Upper lobe of left lung (tissue), 6 donors: ENCODE measurements around the gene LEPR. TPM values are rescaled to one million over a fixed set of nuclear protein-coding genes. Genes with fewer than 3 reads are reported as not detected.

Experiments used
- ATAC-seq, 2 donors: fragments of 200-7000 bp; cut with Tn5 transposase; one replicate each; pipeline ENCODE4 v1.9.1; 2022; ENCODE audit warnings: mild to moderate bottlenecking in 2 of 2, moderate library complexity in 2 of 2; ENCODE audit not compliant: low FRiP score in 2 of 2
- DNase-seq, 2 donors: peaks; one replicate each; pipeline ENCODE4 v3.0.0-alpha.2; 2019 to 2020
- H3K27ac ChIP-seq, 4 donors: fragments of 200-600 bp; sonication (generic); one replicate each; pipeline ENCODE4 v1.5.1; 2016 to 2019
- H3K27me3 ChIP-seq, 4 donors: fragments of 200-600 bp; sonication (generic); one replicate each; pipeline ENCODE4 v1.5.1; 2017 to 2019
- H3K36me3 ChIP-seq, 4 donors: fragments of 200-600 bp; sonication (generic); one replicate each; pipeline ENCODE4 v1.5.1; 2016 to 2019
- H3K4me1 ChIP-seq, 4 donors: fragments of 200-600 bp; sonication (generic); one replicate each; pipeline ENCODE4 v1.5.1; 2018 to 2019
- H3K4me3 ChIP-seq, 4 donors: fragments of 200-600 bp; sonication (generic); one replicate each; pipeline ENCODE4 v1.5.1; 2017 to 2019; ENCODE audit warnings: mild to moderate bottlenecking in 2 of 4, moderate library complexity in 1 of 4
- H3K9me3 ChIP-seq, 4 donors: fragments of 200-600 bp; sonication (generic); one replicate each; pipeline ENCODE4 v1.5.1; 2018 to 2019
- EP300 ChIP-seq, 4 donors: sonication (generic); formaldehyde crosslinking; IDR thresholded peaks; one replicate each; pipeline ENCODE4 v1.5.1; 2017; ENCODE audit warnings: antibody characterized with exemption in 4 of 4, control low read depth in 2 of 4
- POLR2A ChIP-seq, 4 donors: fragments of 450-650 bp; IDR thresholded peaks; one replicate each; pipeline ENCODE4 v1.5.1; 2016 to 2017; ENCODE audit warnings: antibody characterized with exemption in 4 of 4, mild to moderate bottlenecking in 2 of 4
- POLR2AphosphoS5 ChIP-seq, 2 donors: sonication (generic); formaldehyde crosslinking; IDR thresholded peaks; one replicate each; pipeline ENCODE4 v1.5.1; 2017; ENCODE audit warnings: antibody characterized with exemption in 2 of 2
- WGBS, 2 donors: methylation state at CpG; one replicate each; pipeline ENCODE4 v1.1.5; 2017 to 2018; 5-methylcytosine and 5-hydroxymethylcytosine counted together
- total RNA-seq, 6 donors: library from RNA; depleted of rRNA in 4 of 6; stranded (reverse); fragments of >200 nt in 4 of 6; gene quantifications; one replicate each; pipeline versions ENCODE4 v1.1.0 to v1.2.1, GENCODE V29; 2016 to 2021
- TF ChIP-seq, protein P1 (sequence below), 6 experiments: fragments of 450-650 bp in 4 of 6; fragments of 200-600 bp in 2 of 6; sonication (generic) in 2 of 6; IDR thresholded peaks; one replicate each; pipeline ENCODE4 v1.5.1; 2016 to 2019; ENCODE audit warnings: antibody characterized with exemption in 6 of 6
- donor health status: DM: no; HTN: no; CAD: no; lungs with moderate emphysema.
- donor health status: DM: no; HTN: yes; CAD: no; lungs with severe emphysema.

The LEPR gene
- total RNA-seq, 6 donors from 2014 or later = 12.8 to 37.3 (median 22.9) TPM

DNA sequence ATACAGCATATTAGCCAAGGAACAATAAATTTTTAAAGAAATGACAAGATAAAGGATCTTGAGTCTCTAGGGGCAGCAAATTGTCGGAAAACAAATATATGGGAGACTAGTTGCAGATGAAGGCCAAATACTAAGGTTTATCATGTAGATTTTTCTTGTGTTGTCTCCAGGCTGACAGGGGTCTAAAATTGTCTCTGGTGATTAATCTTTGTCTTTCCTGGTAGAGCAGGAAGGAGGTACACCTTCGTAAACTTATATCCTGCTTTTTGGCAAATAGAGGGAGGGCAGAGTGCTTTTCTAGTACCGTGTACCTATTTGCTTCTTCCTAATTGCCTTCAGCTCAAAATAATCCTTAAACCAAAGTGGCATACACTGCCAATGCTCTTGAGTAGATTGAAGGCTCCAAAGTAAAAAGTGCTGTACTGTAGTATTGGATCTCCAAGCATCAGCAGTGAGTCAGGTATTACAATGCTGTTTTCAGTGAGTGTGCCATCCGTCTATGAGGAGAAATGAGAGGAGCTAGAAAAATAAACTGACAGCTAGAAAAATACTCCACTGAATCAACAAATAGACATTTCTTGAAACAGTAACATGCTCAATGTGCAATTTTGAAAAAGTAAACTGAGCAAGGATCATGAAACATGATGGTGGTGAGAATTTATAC is 1.8 kb upstream of the LEPR start:
- TF ChIP-seq POLR2A (IDR thresholded peaks at IDR 0.05) (no peak), POLR2AphosphoS5 (IDR thresholded peaks at IDR 0.05) (no peak)
- TF ChIP-seq, protein P1, sequence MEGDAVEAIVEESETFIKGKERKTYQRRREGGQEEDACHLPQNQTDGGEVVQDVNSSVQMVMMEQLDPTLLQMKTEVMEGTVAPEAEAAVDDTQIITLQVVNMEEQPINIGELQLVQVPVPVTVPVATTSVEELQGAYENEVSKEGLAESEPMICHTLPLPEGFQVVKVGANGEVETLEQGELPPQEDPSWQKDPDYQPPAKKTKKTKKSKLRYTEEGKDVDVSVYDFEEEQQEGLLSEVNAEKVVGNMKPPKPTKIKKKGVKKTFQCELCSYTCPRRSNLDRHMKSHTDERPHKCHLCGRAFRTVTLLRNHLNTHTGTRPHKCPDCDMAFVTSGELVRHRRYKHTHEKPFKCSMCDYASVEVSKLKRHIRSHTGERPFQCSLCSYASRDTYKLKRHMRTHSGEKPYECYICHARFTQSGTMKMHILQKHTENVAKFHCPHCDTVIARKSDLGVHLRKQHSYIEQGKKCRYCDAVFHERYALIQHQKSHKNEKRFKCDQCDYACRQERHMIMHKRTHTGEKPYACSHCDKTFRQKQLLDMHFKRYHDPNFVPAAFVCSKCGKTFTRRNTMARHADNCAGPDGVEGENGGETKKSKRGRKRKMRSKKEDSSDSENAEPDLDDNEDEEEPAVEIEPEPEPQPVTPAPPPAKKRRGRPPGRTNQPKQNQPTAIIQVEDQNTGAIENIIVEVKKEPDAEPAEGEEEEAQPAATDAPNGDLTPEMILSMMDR (IDR thresholded peaks at IDR 0.05) = no peak
- 82 to 84% methylated on average over 4 of the region's 4 CpGs for WGBS, 2 donors
- ATAC-seq = no peak
- H3K27me3 ChIP-seq = no peaks in the 10 kb centered on the region
- H3K4me1 ChIP-seq = peaks cover 15 to 32% (median 25%) of the 10 kb centered on the region in 4 donors
- H3K9me3 ChIP-seq = no peaks in the 10 kb centered on the region
- H3K4me3 ChIP-seq = no peak overlapping the region
- no peaks in the 10 kb centered on the region for H3K36me3 ChIP-seq
- peak overlapping the region in 2 of 4 donors; percentile 84 to 98 for H3K27ac ChIP-seq
- no peak for DNase-seq

DNA sequence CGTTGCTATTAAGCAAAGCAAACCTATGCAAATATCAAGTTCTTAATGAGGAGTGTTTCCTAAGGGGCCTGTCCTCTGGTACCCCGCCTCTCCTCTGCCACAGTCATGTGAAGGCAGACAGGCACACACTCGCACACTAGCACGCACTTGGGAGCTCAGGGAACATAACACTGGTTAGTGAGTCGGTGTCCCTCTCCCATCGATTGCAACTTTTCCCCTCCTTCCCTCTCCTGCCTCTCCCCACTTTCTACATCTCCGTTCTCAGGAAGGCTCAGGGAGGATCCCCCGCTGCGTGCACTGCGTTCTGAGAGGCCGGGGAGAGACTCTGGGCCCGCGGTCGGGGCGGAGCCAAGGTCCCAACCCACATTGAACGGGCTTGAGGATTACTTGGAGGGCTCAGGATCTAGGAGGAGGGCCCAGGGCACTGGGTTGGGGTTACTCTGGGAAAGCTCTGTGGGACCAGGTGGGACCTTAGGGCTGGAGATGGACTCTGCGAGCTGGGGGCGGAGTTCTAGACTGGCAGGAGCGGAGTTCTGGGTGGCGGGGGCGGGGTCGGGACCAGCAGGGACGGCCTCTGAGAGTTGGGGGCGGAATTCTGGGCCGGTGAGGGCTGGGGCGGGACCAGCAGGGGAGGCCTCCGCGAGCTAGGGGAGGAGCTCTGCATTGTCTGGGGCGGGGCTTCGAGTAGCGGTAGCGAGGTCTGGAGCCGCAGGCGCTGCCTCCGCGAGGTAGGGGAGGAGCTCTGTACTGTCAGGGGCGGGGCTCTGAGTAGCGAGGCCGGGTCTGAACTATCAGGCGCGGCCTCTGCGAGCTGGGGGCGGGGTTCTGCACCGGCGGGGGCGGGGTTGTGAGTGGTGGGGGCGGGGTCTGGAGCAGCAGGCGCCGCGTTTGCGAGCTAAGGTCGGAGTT is 533 bp upstream of the LEPR start:
- TF ChIP-seq POLR2A (IDR thresholded peaks at IDR 0.05) (peak in 3 of 4 donors; percentile 22 to 64 (median 48)), POLR2AphosphoS5 (IDR thresholded peaks at IDR 0.05) (peak; percentile 19 to 49)
- TF ChIP-seq, protein P1 (IDR thresholded peaks at IDR 0.05) = no peak
- 2% methylated on average over 24 to 32 of the region's 52 CpGs for WGBS, 2 donors
- DNase-seq = peak in 1 of 2 donors; percentile 99
- Histone ChIP-seq H3K4me3 (peak overlapping the region; percentile 8 to 78 (median 65)), H3K27me3 (no peaks in the 10 kb centered on the region), H3K9me3 (no peaks in the 10 kb centered on the region), H3K27ac (peak overlapping the region; percentile 90 to 99 (median 98)), H3K4me1 (peaks cover 15 to 40% (median 36%) of the 10 kb centered on the region in 4 donors), H3K36me3 (peaks cover 0 to under 1% (median 0%) of the 10 kb centered on the region in 4 donors)
- ATAC-seq = peak; percentile 97 to 99

DNA sequence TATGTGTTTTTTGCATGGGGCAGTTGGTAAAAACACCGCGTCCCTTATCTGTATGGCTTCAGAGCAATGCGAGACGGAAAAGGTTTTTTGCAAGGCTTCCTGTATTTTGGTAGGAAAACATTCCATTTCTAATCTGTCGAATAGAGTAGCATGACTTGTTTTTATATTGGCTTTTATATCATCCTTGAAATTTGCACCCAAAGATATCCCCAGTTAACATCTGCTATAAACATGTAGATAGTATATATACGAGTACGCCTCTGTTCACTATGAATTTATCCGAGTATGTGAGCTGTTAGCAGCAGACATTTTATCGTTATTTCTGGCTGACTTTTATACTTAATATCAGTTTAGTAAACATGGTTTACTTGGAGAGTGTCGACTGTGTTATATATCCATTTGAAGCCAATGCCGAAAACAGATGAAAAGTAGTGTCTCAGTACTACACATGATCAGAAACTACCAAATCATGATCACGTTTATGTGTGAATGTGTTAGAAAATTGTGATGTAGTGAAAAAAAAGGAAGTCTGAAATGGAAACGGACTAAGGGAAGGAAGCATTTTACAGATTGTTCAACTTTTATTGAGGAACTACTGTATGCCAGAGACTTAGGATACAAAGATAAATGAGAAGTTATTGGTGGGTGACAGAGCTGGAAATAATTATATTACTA is 1.0 kb downstream of the LEPR start:
- DNase-seq = no peak
- Histone ChIP-seq H3K4me1 (peaks cover 15 to 40% (median 37%) of the 10 kb centered on the region in 4 donors), H3K4me3 (peak overlapping the region; percentile 54 to 78 (median 76)), H3K27ac (peak overlapping the region; percentile 90 to 99 (median 98)), H3K36me3 (peaks cover 9 to 12% (median 12%) of the 10 kb centered on the region in 4 donors), H3K27me3 (no peaks in the 10 kb centered on the region), H3K9me3 (no peaks in the 10 kb centered on the region)
- whole genome bisulfite sequencing, 2 donors = 4 to 5% methylated on average over 13 of the region's 13 CpGs
- no peak for TF ChIP-seq EP300 (IDR thresholded peaks at IDR 0.05)
- peak in 1 of 4 donors; percentile 21 for TF ChIP-seq POLR2A (IDR thresholded peaks at IDR 0.05)
- TF ChIP-seq, protein P1 (IDR thresholded peaks at IDR 0.05) = no peak
- TF ChIP-seq POLR2AphosphoS5 (IDR thresholded peaks at IDR 0.05) = no peak
- ATAC-seq = no peak

DNA sequence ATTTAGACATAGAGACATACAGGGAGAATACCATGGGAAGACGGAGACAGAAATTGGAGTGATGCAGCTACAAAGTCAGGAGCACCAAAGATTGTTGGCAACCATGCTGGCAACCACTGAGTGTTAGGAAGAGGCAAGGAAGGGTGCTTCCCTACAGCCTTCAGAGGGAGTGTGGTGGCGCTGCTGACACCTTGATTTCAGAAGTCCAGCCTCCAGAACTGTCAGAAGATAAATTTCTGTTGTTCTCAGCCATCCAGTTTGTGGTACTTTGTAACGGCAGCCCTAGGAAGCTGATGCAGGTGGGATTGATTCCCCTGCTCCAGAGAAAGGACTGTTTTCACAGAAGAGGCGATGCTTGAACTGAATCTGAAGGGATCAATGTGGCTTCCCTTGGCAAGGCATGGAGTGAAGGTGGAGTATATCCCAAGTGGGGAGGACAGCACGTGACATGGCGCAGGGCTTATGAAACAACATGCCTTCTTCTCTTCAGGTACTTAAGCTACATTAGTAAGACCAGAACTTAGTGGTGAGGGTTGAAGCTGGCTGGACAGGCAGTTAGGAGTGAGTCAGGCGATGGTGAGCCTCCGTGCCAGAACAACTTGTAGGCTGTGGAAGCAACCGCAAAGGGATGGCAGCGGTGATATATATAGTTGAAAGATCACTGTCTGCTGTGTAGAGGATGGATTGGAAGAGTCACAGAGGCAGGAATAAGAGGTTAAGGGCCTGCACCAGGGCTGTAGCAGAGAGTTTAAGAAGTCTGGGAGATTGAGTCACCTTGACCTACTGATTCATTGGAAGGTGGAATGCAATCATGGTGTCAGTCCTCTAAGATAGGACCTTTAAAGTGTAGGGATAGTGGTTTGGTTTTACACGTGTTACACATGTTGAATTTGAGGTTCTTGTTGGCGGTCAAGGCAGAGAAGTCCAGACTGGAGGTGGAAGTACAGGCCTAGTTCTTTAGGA is 2.1 kb downstream of the LEPR start:
- no peak for DNase-seq
- H3K4me1 ChIP-seq = peaks cover 15 to 40% (median 37%) of the 10 kb centered on the region in 4 donors
- WGBS, 2 donors = 85 to 91% methylated on average over 12 of the region's 12 CpGs
- H3K4me3 ChIP-seq = peak overlapping the region in 3 of 4 donors; percentile 54 to 78 (median 76)
- no peaks in the 10 kb centered on the region for H3K27me3 ChIP-seq
- TF ChIP-seq EP300 (IDR thresholded peaks at IDR 0.05) (no peak), POLR2AphosphoS5 (IDR thresholded peaks at IDR 0.05) (no peak), POLR2A (IDR thresholded peaks at IDR 0.05) (no peak)
- TF ChIP-seq, protein P1 (IDR thresholded peaks at IDR 0.05) = no peak
- H3K36me3 ChIP-seq = peaks cover 12 to 23% (median 12%) of the 10 kb centered on the region in 4 donors
- peak overlapping the region; percentile 90 to 99 (median 98) for H3K27ac ChIP-seq
- H3K9me3 ChIP-seq = no peaks in the 10 kb centered on the region
- no peak for ATAC-seq
